ENCODE data around the gene CRPPA.

- TF ChIP-seq CTCF (IDR thresholded peaks at IDR 0.05; ENCODE audit: poor library complexity): no peak
- TF ChIP-seq EZH2 (IDR thresholded peaks at IDR 0.05; ENCODE audit: borderline replicate concordance): no peak
- no peak for TF ChIP-seq EZH2phosphoT487 (IDR thresholded peaks at IDR 0.05; ENCODE audit: low read depth, severe bottlenecking, unreplicated experiment)
Observed at GRCh38 chr7:16419859-16420258, 1.5 kb downstream of the CRPPA start.
